HG03196 (cell line): Measurements from ENCODE around the gene LZTS2.

ENCODE experiments used
- ATAC-seq: cut with Tn5 transposase; IDR thresholded peaks from one replicate; pipeline ENCODE4 v1.9.1; 2021; ENCODE audit not compliant: unreplicated experiment

LZTS2 gene

DNA sequence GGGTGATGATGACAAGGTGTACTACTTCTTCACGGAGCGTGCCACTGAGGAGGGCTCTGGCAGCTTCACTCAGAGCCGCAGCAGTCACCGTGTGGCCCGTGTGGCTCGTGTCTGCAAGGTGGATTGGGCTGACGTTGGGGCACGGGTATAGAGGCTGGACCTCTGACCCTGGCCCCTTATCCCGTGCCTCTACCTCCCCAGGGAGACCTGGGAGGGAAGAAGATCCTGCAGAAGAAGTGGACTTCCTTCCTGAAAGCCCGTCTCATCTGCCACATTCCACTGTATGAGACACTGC, 20.8 kb upstream of the LZTS2 start:
- ATAC-seq: no peak

GRCh38 chr10:100979791-100980272, 19.8 kb upstream of the LZTS2 start:
- no peak for ATAC-seq

- ATAC-seq: no peak
Observed at GRCh38 chr10:100980311-100980710, 19.3 kb upstream of the LZTS2 start.

DNA sequence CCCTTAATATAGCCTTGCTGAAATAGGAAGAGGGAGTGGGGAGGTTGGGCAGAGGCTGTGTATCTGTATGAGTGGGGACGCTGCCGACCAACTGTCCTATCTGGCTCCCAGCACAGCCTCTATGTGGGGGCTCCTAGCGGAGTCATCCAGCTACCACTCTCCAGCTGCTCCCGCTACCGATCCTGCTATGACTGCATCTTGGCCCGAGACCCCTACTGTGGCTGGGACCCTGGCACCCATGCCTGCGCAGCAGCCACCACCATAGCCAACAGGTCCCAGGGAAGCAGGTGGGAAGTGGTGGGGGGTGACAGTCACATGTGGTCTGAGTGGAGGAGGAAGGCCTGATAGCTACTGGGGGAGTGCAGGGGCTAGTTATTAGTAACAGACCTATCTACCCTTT, 18.9 kb upstream of the LZTS2 start:
- ATAC-seq: no peak

- no peak for ATAC-seq
Observed at GRCh38 chr10:100981178-100981772, 18.3 kb upstream of the LZTS2 start.

- ATAC-seq: no peak
Observed at GRCh38 chr10:100982916-100983830, 16.4 kb upstream of the LZTS2 start.

- no peak for ATAC-seq
Observed at GRCh38 chr10:100983868-100984671, 15.5 kb upstream of the LZTS2 start.

DNA sequence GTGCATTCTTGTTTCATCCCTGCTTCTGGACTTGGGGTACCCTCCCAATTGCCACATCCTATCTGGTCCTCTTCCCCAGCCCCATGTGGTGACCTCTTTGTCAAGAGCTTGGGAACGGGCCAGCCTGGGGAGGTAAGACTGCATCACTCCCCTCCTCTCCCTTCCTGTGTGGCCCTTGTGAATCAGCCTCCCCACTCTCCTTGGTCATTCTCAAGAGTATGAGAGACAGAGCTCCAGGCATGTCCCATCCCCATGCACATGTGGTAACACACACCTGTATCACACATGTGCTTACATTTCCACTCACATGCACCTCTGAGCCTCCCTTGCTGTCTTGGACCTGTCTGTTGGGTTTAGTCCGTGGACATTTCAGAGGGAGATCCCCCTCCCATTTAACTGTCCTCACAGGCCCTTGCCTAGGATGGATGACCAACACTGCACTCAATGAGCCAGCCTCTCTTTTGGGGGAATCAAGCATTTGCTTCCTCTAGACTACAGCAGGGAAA, 14.9 kb upstream of the LZTS2 start:
- ATAC-seq: no peak

GRCh38 chr10:100985336-100985735, 14.3 kb upstream of the LZTS2 start:
- no peak for ATAC-seq

DNA sequence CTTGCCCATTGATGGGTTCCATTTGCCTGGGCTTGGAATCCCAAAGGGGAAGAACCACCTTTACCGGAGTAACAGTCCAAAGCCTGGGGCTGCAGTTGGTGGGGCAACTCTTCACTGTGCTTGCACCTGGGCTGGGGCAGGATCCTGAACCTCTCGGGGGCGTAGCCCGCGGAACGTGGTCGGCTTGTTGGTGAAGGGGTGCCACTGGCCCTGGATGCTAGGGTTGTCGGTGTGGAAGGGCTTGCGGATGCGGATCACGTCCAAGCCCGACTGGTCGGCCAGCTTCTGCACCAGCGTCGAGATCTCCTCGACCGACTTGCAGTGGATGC, 13.0 kb upstream of the LZTS2 start:
- ATAC-seq: no peak

DNA sequence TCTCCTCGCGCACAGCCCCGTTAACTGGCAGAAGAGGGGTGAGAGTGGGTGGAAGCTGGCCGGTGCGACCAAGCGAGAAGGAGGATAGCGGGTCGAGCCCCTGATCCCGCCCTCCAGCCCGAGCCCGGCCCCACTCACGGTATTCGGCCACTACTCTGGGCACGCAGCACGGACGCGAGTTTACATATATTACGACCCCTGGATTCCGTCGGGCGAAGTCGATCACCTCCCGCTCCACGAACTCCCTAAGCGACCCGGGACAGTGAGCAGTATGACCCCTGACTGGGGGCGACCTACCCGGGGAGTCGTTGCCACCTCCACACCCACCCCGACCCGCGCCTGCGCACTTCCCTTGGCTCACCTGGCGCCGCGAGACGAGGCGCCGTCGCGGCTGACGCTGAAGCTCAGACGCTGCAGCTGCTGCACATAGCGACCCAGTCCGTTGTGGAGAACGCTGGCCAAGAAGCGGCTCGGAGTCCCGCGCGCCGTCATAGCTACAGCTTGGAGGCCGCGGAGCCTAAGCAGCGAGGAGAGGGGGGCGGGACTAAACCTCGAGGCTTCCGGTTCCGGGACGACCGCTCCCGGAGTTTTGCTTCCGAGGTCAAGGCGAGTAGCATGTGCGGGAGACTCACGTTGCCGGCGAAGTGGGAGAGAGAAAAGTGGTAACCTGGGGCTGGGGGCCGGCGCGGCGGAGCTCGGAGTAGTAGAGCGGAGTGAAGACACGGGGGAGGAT, 12.5 kb upstream of the LZTS2 start, which contains the start of the genes MRPL43 and TWNK:
MRPL43 (minus strand) TSS at position 546 of the 733 bp plus-strand sequence; CDS start at position 492, 54 bp downstream.
TWNK (plus strand) TSS at position 592 of the 733 bp plus-strand sequence. CDS start 668 bp downstream, outside the sequence.
- peak; percentile 71 for ATAC-seq

DNA sequence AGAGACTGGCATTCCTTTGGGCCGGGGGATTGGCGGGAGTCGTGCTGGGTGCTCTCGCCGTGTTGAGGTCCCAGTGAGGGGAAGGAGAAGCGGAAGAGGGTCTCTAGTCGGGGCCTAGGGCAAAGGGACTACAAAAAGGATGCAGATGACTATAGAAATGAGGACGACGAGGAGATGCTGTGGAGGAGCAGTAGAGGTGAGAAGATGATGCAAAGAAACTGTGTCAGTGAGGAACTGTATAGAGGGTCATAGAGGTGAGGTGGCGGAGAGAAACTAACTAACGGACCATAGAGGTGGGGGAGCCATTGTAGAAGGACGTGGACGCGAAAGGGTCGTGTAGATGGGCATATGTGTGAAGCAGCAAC, 11.9 kb upstream of the LZTS2 start:
- ATAC-seq: no peak

DNA sequence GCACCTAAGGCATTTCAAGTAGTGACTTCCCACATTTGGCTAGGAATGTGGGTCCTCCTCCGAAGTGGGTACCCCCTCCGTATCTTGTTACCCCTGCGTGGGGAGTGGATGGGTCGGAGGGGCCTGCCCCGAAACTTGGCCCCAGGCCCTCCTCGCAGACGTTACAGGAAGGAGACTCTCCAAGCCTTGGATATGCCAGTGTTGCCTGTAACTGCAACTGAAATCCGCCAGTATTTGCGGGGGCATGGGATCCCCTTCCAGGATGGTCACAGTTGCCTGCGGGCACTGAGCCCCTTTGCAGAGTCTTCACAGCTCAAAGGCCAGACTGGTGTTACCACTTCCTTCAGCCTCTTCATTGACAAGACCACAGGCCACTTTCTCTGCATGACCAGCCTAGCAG, 11.4 kb upstream of the LZTS2 start:
- no peak for ATAC-seq

GRCh38 chr10:100989088-100989487, 10.5 kb upstream of the LZTS2 start:
- no peak for ATAC-seq

- ATAC-seq: no peak
Observed at GRCh38 chr10:100993986-100994708, 5.5 kb upstream of the LZTS2 start.

DNA sequence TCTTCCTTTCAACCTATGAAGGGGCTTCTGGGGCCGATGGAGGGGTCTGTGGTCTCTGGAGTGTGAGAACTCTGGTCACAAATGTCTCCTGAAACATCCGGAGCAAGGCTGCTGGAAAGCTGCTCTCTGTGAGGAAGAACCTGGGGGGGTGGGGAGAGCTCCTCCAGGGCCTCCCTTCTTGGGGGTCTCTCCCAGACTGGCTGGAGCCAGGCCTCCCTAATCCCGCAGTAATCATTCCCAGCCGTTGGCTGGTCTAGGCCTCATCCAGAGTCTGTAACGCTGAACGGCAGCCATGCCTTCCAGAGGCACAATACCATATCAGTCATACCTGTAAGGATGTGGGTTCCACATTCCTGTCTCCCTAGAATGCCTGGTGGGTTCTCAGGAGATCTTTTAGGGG, 4.4 kb upstream of the LZTS2 start:
- ATAC-seq: no peak

DNA sequence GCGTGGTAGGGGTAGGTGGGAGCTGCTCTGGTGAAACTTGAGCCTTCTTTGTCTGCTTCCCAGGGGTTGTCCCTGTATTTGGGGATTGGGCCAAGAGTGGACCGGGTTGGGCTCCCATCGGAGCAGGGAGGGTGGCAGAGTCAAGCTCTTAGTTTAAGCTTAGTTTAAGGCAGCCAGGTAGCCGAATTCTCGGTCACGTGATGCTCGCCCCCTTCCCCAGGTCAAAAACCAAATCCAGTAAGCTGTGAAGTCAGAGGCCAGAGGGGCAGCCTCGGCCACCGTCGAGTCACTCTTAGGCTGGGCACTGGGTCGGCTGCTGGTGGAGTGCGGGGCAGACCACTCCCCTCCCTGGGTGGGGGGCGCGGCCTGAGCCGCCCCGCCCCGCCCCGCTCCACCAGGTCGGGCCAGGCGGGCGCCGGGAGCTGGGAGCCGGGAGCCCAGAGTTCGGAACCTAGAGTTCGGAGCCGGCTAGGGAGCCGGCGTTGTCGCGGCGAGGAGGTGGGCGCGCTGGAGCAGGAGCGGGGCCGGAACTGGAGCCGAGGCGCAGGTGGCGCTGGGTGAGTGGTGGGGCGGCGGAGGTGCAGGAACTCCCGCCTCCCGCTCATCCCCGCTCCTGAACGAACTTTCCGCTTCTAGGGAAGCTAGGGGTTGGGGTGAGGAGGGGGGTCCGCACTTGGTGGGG, 2.8 kb upstream of the LZTS2 start:
- ATAC-seq: no peak

GRCh38 chr10:100997360-100998182, 2.0 kb upstream of the LZTS2 start:
- ATAC-seq: no peak
